Retina (tissue), 1 donor: Measurements from ENCODE around the gene PARD3.

Experiments
- DNase-seq: peaks from one replicate; pipeline ENCODE4 v3.0.0-alpha.2; 2016

Gene PARD3

DNA sequence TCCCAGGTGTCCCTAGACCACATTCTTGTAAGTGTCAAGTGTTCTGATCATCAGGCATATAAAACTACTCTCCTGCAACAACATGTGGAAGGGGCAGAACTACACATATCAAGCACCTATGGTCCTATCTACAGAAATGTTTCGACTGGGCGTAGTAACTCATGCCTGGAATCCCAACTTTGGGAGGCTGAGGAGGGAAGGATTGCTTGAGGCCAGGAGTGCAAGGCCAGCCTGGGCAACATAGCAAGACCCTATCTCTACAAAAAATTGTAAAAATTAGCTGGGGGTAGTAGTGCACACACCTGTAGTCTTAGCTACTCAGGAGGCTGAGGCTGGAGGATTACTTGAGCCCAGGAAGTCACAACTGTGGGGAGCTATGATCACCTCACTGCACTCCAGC is 244.2 kb downstream of the PARD3 start:
- no peak for DNase-seq

DNA sequence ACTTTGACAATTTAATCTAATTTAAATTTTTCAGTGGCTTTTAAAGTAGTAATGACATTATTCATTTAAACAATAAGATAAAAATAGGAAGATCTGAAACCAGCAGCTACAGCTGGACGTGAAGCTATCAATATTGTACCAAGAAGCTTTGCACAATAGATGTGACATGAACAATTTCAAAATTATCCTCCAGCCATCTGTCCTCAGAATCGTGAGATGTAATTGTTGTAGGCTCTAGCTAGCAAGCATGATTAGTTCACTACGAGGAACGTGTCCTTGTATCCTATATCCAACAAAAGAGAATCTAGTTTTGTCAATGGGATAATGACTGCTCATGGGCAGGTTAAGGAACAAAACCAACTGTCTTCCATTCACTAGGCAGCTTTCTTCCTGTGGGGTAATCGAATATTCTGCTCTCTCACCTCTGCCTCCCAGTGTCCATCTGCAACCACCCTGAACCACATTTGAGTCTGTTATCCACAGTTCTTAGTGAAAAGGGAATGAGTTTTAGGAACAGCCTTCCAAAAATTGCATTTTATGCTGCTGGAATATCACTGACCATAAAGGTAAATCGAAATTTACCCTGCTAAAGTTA is 247.3 kb downstream of the PARD3 start:
- peak; percentile 40 for DNase-seq

DNA sequence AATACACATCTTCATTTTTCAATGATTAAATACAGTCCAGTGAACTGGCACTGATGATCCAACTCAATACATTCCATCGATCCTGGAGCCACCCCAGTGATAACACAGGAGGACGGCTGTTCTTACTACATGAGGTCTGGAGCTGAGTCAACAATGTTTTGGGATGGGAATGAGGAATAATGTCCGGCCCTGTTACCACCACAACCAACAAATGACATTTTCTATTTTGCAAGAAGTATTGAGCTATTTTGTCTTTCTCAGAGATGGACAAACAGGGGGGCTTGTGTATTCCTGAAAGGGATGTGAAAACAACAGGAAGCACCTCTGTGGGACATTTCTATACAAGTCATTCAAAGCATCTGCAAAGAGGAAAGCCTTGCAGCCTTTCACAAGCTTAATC is 249.2 kb downstream of the PARD3 start:
- no peak for DNase-seq

DNA sequence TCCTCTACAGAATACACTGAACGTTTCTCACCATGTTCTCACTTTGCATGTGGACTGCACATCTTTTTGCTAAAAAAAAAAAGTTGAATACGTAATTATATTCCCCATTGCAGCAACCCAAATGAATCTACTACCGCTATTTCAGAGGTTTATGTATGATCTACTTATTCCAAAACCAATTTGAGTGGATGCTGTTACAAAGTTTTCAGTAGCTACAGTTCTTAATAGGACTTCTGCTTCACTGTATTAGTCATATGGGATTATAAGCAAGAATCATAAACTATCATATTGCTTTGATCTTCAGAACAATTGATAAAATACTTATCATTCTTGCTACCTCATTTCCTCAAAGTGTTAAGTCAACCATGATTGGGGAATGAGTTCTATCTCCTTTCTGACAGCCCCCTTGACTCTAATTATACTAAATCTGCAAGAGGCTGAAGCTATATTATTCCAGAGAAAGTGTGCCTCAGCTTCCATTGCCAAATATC is 257.0 kb downstream of the PARD3 start:
- no peak for DNase-seq

DNA sequence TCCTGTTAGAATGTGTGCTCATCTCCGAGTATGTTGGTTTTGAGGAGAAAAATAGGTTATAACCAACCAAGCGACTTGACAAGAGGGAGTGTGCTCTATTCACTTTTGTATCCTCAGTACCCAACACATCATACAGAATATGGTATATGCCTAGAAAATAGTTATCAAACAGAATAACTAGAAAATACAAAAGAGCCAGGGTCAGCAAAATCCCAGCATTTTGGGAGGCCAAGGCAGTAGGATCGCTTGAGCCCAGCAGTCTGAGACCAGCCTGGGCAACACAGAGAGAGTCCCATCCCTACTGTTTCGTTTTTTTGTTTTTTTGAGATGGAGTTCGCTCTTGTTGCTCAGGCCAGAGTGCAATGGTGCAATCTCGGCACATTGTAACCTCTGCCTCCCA is 257.9 kb downstream of the PARD3 start:
- DNase-seq = no peak

DNA sequence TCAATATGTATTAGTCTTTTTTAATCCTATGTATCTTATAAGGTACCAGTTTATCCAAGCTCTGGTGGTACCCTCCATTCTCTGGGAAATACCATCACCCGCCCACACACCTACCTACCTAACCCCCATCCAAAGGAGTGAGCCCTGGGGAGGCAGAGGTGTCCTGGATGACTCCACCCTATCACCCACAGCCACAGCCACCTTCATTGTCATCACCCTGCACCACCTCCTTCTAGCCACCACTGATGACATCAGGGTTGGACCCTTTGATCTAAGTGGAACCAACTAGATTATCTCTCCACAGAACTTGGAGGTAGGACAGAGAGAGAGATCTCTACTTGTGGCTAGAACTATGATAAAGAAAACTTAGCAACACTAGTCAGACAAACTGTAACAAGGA is 259.4 kb downstream of the PARD3 start:
- DNase-seq = no peak

DNA sequence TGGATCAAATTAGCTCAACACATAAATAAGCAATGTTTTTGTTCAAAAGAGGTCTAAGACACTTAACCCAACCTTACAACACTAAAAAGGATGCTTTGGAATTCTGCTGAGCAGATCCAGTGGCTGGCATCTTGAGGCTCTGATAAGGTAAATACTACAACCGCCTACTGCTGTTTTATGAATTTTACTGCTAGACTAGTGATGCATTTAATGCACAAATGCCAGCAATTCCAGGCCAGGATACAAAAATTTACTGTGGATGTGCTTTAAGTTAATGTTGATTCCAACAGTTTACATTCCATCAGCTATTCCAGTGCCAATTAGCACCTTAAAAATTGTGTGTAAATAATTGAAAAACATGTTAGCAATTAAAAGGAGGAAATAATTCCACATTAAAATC is 261.3 kb downstream of the PARD3 start:
- DNase-seq = no peak

DNA sequence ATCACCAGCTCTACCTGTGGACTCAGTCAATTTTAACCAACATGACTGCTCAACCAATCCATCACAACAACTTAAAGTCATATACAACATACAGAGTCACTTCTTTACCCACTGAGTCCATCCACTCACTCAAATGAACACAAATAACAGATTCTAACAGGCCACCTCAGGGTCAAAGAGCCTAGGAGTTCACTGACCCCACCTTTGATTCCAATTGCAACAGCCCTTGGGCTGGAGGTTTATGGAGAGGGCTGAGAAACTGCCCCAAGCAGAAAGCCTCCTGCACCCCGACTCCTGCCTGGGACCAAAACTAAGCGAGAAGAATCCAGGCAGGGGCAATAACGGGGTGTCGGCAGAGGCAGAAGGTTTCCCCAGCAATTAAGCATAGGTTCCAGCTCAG is 263.8 kb downstream of the PARD3 start:
- no peak for DNase-seq

DNA sequence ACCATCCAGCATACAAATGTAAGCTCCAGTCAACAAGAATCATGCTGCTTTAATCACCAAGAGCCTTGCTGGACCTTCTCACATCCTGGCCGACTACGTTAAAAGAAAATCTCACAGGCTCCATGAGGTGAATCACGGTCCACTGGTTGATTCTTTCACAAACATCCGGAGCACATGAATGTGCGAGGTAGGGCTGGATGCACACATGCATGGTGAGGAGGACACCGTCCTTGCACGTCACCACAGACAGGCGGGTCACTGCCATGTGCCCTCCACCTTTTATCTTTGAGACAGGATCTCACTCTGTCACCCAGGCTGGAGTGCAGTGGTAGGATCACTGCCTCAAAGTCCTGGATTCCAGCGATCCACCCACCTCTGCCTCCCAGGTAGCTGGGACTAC is 265.1 kb downstream of the PARD3 start:
- DNase-seq = no peak

DNA sequence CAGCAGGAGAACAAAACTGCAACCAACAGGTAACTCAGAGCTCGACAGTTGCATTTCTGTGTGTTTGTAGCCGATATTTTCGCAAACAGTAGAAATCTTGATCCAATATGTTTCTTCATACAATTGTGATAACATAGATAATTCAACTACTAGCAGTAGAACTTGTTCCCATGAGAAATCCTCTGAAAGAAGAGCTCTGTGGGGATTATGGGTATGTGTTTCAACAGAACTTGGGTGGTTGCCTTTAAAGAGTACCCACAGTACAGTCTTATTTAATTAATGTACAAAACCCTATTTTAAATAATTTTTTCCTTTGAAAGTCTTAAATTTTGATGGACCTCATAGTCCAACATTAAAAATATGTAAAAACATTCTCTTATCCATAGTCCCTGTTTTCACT is 266.1 kb downstream of the PARD3 start:
- no peak for DNase-seq

DNA sequence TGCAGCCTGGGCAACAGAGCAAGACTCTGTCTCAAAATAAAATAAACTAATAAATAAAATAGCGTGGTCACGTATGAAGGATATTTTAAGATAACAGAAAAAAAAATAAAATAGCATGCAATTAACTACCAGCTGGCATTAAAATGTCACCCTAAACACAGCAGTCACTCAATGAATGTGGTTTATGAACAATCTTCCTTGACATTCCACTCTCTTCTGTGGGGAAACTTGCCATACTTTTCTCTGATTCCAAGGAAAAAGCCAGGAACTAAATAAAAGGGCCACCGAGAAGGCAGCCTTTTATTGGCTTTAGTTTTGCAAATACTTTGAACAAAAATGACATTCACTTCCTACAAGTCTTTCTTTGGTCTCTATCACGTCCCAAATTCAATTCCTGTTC is 266.6 kb downstream of the PARD3 start:
- DNase-seq = no peak

DNA sequence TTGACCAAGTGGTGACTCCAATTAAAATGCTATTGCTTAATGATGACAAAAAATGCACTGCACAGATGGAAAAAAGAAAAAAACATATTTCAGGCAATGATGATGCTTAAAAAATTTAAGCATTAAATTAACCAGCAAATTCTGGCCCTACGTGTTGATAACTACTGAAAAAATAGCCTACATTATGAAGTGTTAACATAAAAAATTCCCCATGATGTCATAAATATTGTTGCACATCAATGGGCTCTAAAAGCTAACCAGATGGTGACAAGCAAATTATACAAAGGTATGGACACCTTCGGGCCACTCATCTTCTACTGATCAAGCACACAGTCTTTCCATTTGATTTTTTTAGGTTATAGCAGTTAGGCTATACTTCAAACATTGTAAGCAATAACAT is 267.4 kb downstream of the PARD3 start:
- no peak for DNase-seq

DNA sequence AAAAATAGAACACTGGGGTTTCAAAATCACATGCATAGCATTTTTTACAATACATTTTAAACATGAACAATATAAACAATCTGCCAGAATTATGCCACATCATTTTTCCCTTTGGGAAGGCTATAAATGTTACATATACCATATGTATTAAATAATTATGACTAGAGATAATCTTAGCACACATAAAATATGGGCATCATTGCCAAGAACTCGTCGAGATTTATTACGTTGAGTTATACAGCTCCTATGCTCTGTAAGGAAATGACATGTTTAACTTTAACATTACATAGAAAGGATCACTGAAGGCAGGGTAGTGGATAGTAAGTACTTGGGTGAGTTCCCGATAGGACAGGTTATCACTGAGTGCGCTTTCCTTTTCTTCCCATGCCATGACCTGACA is 267.8 kb downstream of the PARD3 start:
- DNase-seq = no peak

DNA sequence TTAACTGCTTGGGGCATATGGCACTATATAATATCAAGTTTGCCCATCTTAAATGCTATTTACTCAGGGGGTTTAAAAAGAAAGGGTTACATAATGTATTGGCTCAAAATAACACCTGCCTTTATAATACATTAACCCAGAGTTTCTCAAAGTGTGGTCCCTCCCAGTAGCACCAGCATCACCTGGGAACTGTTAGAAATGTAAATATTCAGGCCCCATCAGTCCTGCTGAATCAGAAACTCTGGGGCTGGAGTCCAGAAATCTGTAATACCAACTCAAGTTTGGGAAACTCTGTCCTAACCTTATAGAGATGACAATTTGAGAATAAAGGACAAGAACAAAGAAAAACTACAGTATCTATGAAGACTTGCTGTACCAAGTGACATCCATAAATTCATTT is 270.7 kb downstream of the PARD3 start:
- no peak for DNase-seq

DNA sequence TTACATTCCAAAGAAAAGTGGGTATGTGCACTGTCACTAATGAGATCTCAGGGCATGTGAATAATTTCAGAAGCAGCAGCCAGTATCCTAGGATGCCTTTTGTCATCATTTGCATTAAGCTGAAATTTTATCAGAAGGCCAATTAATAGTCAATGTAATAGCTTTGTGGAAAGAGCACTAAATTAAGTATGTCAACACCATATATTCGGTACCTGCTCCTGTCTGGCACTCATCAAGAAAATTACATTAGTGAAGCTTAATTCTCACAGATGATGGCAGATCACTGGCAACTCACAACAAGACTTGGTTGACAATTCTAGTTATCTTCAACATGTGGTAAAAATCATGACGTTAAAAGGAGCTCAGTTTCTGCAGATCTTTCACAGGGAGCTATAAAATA is 271.4 kb downstream of the PARD3 start:
- DNase-seq = no peak

DNA sequence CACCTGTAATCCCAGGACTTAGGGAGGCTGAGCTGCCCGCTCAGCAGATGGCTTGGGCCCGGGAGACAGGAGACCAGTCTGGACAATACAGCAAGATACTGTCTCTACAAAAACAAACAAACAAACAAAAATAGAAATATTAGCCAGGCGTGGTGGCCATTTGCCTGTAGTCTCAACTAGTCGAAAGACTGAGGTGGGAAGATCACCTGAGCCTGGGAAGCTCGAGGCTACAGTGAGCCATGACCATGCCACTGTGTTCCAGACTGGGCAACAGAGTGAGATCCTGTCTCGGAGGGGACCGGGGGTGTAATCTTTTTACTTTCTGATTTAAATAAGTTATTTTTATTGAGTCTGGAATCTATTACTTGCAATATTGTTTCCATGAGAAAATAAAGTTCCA is 274.6 kb downstream of the PARD3 start:
- no peak for DNase-seq

DNA sequence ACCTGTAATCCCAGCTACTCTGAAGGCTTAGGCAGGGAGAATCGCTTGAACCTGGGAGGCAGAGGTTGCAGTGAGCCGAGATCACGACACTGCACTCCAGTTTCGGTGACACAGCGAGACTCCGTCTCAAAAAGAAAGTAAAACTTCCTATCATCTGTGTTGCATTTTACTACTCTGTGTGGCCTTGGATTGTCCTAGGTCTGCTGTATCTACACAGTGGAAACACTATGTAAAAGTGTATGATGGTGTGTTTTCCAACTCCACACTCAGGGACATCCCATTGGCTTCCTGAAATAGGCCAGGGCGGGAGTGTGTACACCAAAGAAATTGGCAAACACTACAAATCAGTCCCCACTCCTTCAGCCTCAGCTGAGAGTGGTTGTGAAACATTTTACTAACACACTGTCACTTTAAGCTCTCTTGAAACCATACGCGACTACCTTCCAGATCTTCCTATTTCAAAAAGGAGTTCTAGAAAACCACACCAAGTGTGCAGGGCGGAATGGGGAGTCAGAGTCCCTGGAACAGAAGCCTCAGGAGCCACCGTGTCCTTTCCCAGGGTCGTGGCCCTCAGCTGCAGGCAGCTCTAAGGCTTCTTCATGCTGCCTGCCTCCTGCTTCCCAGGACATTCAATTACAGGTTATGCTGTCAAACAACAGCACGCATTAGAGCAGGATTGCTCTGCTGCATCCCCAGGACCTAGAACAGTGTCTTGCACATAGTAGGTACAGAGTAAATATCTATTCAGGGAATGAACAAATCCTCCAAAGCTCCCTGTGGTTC is 275.4 kb downstream of the PARD3 start:
- no peak for DNase-seq

DNA sequence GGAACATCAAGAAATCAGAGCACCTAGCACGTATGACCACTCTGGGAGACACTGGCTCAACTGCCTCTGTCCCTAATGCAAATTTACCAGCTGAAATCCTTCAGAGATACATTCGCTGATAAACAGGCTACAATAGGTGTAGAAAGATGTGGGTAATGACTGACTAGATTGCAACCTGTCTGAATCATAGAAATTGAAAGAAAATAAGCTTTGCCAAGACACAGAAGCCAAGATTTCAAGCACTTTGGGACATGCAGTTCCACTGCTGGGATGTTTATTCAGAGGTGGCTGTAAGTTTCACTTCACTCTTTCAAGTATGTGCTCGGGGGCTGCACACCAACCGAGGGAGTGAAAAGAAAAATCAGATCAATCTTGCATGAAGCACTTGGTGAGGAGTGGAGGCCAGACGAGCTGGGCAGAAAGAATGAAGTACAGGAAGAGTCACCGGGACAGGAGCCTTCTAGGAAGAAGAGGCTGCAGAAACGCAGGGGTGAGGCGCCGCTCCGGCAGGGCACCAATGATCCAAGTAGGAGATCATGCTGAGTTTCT is 276.7 kb downstream of the PARD3 start:
- DNase-seq = peak; percentile 18

DNA sequence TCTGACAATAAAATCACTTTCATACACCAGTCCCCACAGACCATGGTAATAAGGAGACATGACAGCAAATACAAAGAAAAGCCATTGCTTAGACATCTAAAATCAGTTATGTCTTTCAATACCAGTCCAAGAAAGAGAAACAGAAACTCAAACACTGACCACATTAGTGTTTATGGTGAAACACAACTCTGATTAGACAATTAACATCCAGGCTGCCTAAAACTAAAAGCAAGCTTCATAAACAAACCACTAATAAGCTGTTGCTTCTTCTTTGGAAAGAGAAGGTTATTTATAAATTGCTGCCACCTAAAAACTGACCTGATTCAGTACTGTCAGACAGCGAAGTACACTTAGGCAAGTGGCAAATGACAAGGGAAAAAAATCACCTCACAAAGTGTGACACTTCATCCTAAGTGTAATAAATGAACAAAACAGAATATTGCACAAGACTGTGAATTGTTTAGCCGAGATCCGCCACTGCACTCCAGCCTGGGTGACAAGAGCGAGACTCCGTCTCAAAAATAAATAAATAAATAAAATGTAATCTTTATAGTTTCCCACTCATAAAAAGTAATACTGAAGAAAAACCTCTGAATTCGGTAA is 277.4 kb downstream of the PARD3 start:
- DNase-seq = no peak

DNA sequence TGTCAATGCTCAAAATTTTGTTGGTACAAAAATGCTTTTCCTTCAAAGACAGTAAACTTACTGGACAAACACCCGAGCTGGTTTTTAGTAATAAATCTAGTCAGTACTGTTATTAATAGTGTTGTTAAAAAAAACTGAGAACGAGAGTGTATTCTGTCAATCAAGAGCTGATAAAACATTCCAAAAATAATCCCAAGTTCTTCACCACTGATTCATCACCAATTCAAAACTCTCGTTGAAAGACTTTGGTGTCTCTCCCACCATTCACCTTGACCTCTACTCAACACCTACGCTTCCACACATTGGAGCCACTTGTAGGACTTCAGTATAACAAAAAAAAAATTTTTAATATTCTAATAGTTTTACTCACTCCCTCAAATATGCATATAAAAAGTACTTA is 279.2 kb downstream of the PARD3 start:
- no peak for DNase-seq

DNA sequence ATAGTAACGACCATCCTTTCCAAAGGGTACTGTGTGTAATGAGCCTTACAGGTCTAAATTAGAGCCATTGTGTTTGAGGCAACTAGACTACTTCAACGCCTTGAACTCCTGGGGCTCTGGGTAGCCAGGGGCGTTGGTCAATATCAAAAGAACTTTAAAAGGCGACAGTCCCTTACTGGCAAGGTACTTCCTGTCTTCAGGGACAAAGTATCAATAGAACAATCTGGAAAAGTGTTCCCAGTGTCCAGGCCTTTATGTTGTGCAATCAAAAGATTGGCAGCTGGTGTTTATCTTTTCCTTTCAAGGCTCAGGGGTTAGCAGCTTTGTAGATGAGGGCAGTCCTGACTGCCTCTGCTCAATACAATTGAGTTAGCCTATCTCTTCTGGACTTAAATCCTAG is 284.3 kb downstream of the PARD3 start:
- no peak for DNase-seq

DNA sequence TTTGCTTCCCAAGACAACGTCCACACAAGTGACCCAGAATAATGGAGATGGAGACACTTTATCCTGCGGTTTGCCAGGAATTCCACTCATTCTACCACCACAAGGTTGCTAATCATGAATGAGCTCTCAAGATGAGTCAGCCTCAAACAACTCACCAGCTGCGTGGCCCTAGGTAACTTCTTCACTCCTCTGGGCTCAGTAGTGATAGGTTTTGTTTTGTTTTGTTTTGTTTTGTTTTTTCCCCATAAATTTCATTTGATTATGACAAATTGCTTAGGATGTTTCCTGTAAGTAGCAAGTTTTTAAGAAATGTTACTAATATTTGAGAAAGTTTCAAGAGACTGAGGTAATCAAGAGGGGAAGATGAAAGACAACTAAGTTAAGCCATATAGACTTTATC is 286.8 kb downstream of the PARD3 start:
- no peak for DNase-seq

DNA sequence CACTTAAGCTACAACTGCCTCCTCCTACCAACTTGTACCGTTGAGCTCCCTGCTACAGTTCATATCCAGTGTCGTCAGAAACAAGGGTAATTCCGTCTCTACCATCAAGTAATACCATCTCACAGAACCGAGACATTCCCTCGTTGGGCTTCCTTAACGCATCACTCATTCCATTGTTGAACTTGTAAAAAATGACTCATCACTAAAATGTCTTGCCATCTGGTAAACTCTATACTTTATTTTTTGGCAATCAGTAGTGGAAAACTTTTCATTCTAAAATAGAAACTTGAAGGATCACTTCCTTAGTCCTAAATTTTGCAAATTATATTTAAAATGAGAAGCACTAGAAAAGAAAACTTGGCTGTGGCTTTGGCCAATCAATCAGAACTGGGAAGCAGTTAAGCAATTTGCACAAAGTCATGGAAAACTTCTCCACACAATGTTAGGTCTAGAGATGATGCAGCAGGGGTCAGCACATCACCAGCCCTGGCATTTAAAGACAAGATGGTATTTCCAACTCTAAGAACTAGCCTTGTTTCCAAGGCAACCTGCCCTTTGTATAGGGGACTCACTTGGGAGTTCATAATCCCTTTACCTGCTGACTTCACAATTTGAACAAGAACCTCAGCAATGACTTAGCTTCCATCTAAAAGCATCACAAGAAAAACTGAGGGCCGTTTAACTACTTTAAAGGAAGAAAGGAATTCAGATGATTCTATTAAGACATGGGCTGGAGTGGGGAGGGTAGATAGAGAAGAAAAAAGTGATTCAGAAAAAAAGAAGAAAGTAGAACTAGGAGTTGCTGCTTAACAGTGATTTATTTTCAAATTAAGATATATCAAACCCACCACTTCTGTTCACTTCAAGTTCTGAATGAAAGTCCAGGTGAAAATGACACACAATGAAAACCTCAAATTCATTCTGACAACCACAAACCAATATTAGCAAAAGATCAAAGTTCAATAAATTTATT is 288.1 kb downstream of the PARD3 start:
- no peak for DNase-seq
